Muscle layer of colon (tissue), 2 donors: ENCODE data around the gene CRYGB.

ENCODE experiments used
- H3K27ac ChIP-seq: one replicate; pipeline ENCODE4 v1.7.0; 2013; ENCODE audit warnings: low read depth, mild to moderate bottlenecking, low read length, moderate library complexity
- H3K27me3 ChIP-seq, 2 donors: one replicate each; pipeline ENCODE4 v1.7.0; 2013; ENCODE audit warnings: low read length in 2 of 2, mild to moderate bottlenecking in 2 of 2; ENCODE audit not compliant: insufficient read depth in 2 of 2, control insufficient read depth in 1 of 2
- H3K36me3 ChIP-seq: one replicate; pipeline ENCODE4 v1.7.0; 2013; ENCODE audit warnings: mild to moderate bottlenecking, low read length; ENCODE audit not compliant: insufficient read depth
- H3K4me1 ChIP-seq: one replicate; pipeline ENCODE4 v1.7.0; 2013; ENCODE audit warnings: mild to moderate bottlenecking, low read length; ENCODE audit not compliant: insufficient read depth
- H3K4me3 ChIP-seq, 2 donors: one replicate each; pipeline ENCODE4 v1.7.0; 2013; ENCODE audit warnings: low read length in 2 of 2, low read depth in 1 of 2, mild to moderate bottlenecking in 1 of 2, moderate library complexity in 1 of 2
- H3K9ac ChIP-seq: one replicate; pipeline ENCODE4 v1.7.0; 2013; ENCODE audit warnings: low read length
- H3K9me3 ChIP-seq: one replicate; pipeline ENCODE4 v1.7.0; 2013; ENCODE audit warnings: mild to moderate bottlenecking, low read length
- donor health status: abdominal sarcoma.
- donor health status: Adenocarcinoma of cecum.

Gene CRYGB

GRCh38 chr2:208146006-208146405 is at the start of gene CRYGB:
Gene CRYGB, minus strand, starts transcription at chr2:208146158. Its CDS starts 38 bp downstream, at chr2:208146120.
- Histone ChIP-seq H3K9ac (no peak within 1 kb of the TSS), H3K27me3 (no peaks in the 10 kb centered on the region), H3K36me3 (no peaks in the 10 kb centered on the region), H3K4me1 (no peaks in the 10 kb centered on the region), H3K9me3 (no peaks in the 10 kb centered on the region), H3K27ac (no peak within 1 kb of the TSS), H3K4me3 (no peak within 1 kb of the TSS)

GRCh38 chr2:208195531-208195930 is 49.6 kb upstream of the CRYGB start:
- Histone ChIP-seq H3K36me3 (no peaks in the 10 kb centered on the region), H3K27me3 (no peaks in the 10 kb centered on the region), H3K4me3 (no peak overlapping the region), H3K27ac (no peak overlapping the region), H3K9me3 (no peaks in the 10 kb centered on the region), H3K9ac (no peak overlapping the region), H3K4me1 (no peaks in the 10 kb centered on the region)

GRCh38 chr2:208192611-208193236 is 46.8 kb upstream of the CRYGB start:
- Histone ChIP-seq H3K9ac (no peak overlapping the region), H3K27ac (no peak overlapping the region), H3K4me3 (no peak overlapping the region), H3K36me3 (no peaks in the 10 kb centered on the region), H3K27me3 (no peaks in the 10 kb centered on the region), H3K4me1 (no peaks in the 10 kb centered on the region), H3K9me3 (no peaks in the 10 kb centered on the region)

GRCh38 chr2:208189810-208190503 is 44.0 kb upstream of the CRYGB start, which contains the start of gene C2orf80:
Gene C2orf80, minus strand, starts transcription at chr2:208190030. Its CDS starts 3,044 bp downstream, at chr2:208186986.
- H3K4me3 ChIP-seq = no peak within 1 kb of the TSS
- no peaks in the 10 kb centered on the region for H3K27me3 ChIP-seq
- H3K27ac ChIP-seq = no peak within 1 kb of the TSS
- H3K36me3 ChIP-seq = no peaks in the 10 kb centered on the region
- no peaks in the 10 kb centered on the region for H3K9me3 ChIP-seq
- no peaks in the 10 kb centered on the region for H3K4me1 ChIP-seq
- no peak within 1 kb of the TSS for H3K9ac ChIP-seq

- no peak overlapping the region for H3K9ac ChIP-seq
- H3K27me3 ChIP-seq = no peaks in the 10 kb centered on the region
- H3K4me1 ChIP-seq = no peaks in the 10 kb centered on the region
- no peak overlapping the region for H3K4me3 ChIP-seq
- no peak overlapping the region for H3K27ac ChIP-seq
- H3K36me3 ChIP-seq = no peaks in the 10 kb centered on the region
- H3K9me3 ChIP-seq = no peaks in the 10 kb centered on the region
These were observed 43.3 kb upstream of the CRYGB start for GRCh38 chr2:208189069-208189809.

- Histone ChIP-seq H3K9ac (no peak overlapping the region), H3K4me3 (no peak overlapping the region), H3K27me3 (no peaks in the 10 kb centered on the region)
These were observed 40.9 kb upstream of the CRYGB start for GRCh38 chr2:208186893-208187292.

GRCh38 chr2:208186465-208186864 is 40.5 kb upstream of the CRYGB start:
- no peaks in the 10 kb centered on the region for H3K4me1 ChIP-seq
- no peaks in the 10 kb centered on the region for H3K36me3 ChIP-seq
- H3K9ac ChIP-seq = no peak overlapping the region
- no peak overlapping the region for H3K4me3 ChIP-seq
- H3K9me3 ChIP-seq = no peaks in the 10 kb centered on the region
- H3K27ac ChIP-seq = no peak overlapping the region
- H3K27me3 ChIP-seq = no peaks in the 10 kb centered on the region

More at GRCh38 chr2:208186893-208187292, 40.9 kb upstream of the CRYGB start:
- Histone ChIP-seq H3K27ac (no peak overlapping the region), H3K4me1 (no peaks in the 10 kb centered on the region), H3K9me3 (no peaks in the 10 kb centered on the region), H3K36me3 (no peaks in the 10 kb centered on the region)

- Histone ChIP-seq H3K9ac (no peak overlapping the region), H3K27ac (no peak overlapping the region), H3K9me3 (no peaks in the 10 kb centered on the region), H3K27me3 (no peaks in the 10 kb centered on the region), H3K4me3 (no peak overlapping the region), H3K4me1 (no peaks in the 10 kb centered on the region), H3K36me3 (no peaks in the 10 kb centered on the region)
These were observed 38.2 kb upstream of the CRYGB start for GRCh38 chr2:208183972-208184705.

GRCh38 chr2:208183526-208183925 is 37.6 kb upstream of the CRYGB start:
- Histone ChIP-seq H3K27ac (no peak overlapping the region), H3K9me3 (no peaks in the 10 kb centered on the region), H3K4me1 (no peaks in the 10 kb centered on the region), H3K36me3 (no peaks in the 10 kb centered on the region), H3K9ac (no peak overlapping the region), H3K27me3 (no peaks in the 10 kb centered on the region), H3K4me3 (no peak overlapping the region)

GRCh38 chr2:208182835-208183234 is 36.9 kb upstream of the CRYGB start:
- H3K9me3 ChIP-seq = no peaks in the 10 kb centered on the region
- no peaks in the 10 kb centered on the region for H3K4me1 ChIP-seq
- H3K36me3 ChIP-seq = no peaks in the 10 kb centered on the region
- no peaks in the 10 kb centered on the region for H3K27me3 ChIP-seq
- H3K4me3 ChIP-seq = no peak overlapping the region
- H3K27ac ChIP-seq = no peak overlapping the region
- H3K9ac ChIP-seq = no peak overlapping the region

- H3K4me1 ChIP-seq = peaks cover 5% of the 10 kb centered on the region
- H3K9ac ChIP-seq = no peak overlapping the region
- no peaks in the 10 kb centered on the region for H3K9me3 ChIP-seq
- H3K4me3 ChIP-seq = no peak overlapping the region
- H3K36me3 ChIP-seq = no peaks in the 10 kb centered on the region
- no peak overlapping the region for H3K27ac ChIP-seq
- H3K27me3 ChIP-seq = no peaks in the 10 kb centered on the region
These were observed 33.2 kb upstream of the CRYGB start for GRCh38 chr2:208179028-208179609.
